ENCODE measurements around the gene CTNNA2. TPM values are rescaled to one million over a fixed set of nuclear protein-coding genes. Genes with fewer than 3 reads are reported as not detected.
A peak's percentile ranks its signal among the peaks of the same experiment; 100 is the strongest.

The CTNNA2 gene
- polyA plus RNA-seq, 4 donors = 0.27 to 2.8 (median 1.3) TPM; not detected in 1

DNA sequence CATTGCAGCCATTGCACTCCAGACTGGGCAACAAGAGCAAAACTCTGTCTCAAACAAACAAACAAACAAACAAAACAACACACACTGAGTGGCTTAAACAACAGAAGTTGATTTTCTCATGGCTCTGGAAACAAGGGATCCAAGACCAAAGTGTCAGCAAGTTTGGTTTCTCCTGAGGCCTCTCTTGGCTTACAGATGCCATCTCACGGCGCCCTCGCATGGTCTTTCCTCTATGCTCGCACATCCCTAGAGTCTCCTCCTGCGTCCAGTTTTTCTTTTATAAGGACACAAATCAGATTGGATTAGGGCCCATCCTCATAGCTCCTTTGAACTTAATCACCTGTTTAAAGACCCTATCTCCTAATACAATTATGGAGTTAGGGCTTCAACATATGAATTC, 925.1 kb downstream of the CTNNA2 start:
- no peaks in the 10 kb centered on the region for H3K9me3 ChIP-seq (ENCODE audit: control insufficient read depth in 2 of 2, insufficient read depth in 1 of 2, low read depth in 1 of 2, low read length in 1 of 2)
- no peak for DNase-seq
- 85 to 93% (median 93%) methylated on average over 5 of the region's 5 CpGs for WGBS, 3 donors
- FAIRE-seq = no peak
- no peaks in the 10 kb centered on the region for H3K27me3 ChIP-seq (ENCODE audit: control insufficient read depth in 3 of 3, insufficient read depth in 3 of 3, low read length in 3 of 3)
- no peaks in the 10 kb centered on the region for H3K36me3 ChIP-seq (ENCODE audit: control insufficient read depth in 3 of 3, insufficient read depth in 2 of 3, low read depth in 1 of 3, low read length in 3 of 3)
- no peak overlapping the region for H3K4me3 ChIP-seq (ENCODE audit: low read depth in 1 of 3, low read length in 3 of 3)
- H3K4me1 ChIP-seq (ENCODE audit: control insufficient read depth in 3 of 3, insufficient read depth in 2 of 3, low read depth in 1 of 3, low read length in 2 of 3) = peaks cover 0 to 3% (median 0%) of the 10 kb centered on the region in 3 donors
- H3K27ac ChIP-seq (ENCODE audit: low read depth in 1 of 3, low read length in 2 of 3) = no peak overlapping the region

GRCh38 chr2:80438686-80439085, 925.8 kb downstream of the CTNNA2 start:
- no peaks in the 10 kb centered on the region for H3K36me3 ChIP-seq (ENCODE audit: control insufficient read depth in 3 of 3, insufficient read depth in 2 of 3, low read depth in 1 of 3, low read length in 3 of 3)
- no peak overlapping the region for H3K4me3 ChIP-seq (ENCODE audit: low read depth in 1 of 3, low read length in 3 of 3)
- no peaks in the 10 kb centered on the region for H3K4me1 ChIP-seq (ENCODE audit: control insufficient read depth in 3 of 3, insufficient read depth in 2 of 3, low read depth in 1 of 3, low read length in 2 of 3)
- H3K27ac ChIP-seq (ENCODE audit: low read depth in 1 of 3, low read length in 2 of 3) = no peak overlapping the region
- DNase-seq = no peak
- H3K27me3 ChIP-seq (ENCODE audit: control insufficient read depth in 3 of 3, insufficient read depth in 3 of 3, low read length in 3 of 3) = no peaks in the 10 kb centered on the region
- 65 to 71% (median 71%) methylated on average over 2 of the region's 2 CpGs for WGBS, 3 donors
- FAIRE-seq = no peak
- no peaks in the 10 kb centered on the region for H3K9me3 ChIP-seq (ENCODE audit: control insufficient read depth in 2 of 2, insufficient read depth in 1 of 2, low read depth in 1 of 2, low read length in 1 of 2)

GRCh38 chr2:80454628-80455027, 941.8 kb downstream of the CTNNA2 start:
- DNase-seq = peak in 1 of 2 donors; percentile 3
- WGBS, 3 donors = 48 to 73% (median 63%) methylated on average over 7 of the region's 7 CpGs
- no peak for FAIRE-seq

GRCh38 chr2:80459028-80459427, 946.2 kb downstream of the CTNNA2 start:
- 73 to 81% (median 74%) methylated on average over 5 of the region's 5 CpGs for WGBS, 3 donors
- H3K27me3 ChIP-seq (ENCODE audit: control insufficient read depth in 3 of 3, insufficient read depth in 3 of 3, low read length in 3 of 3) = no peaks in the 10 kb centered on the region
- H3K27ac ChIP-seq (ENCODE audit: low read depth in 1 of 3, low read length in 2 of 3) = no peak overlapping the region
- H3K4me3 ChIP-seq (ENCODE audit: low read depth in 1 of 3, low read length in 3 of 3) = no peak overlapping the region
- FAIRE-seq (no peak), DNase-seq (no peak)
- no peaks in the 10 kb centered on the region for H3K9me3 ChIP-seq (ENCODE audit: control insufficient read depth in 2 of 2, insufficient read depth in 1 of 2, low read depth in 1 of 2, low read length in 1 of 2)
- H3K36me3 ChIP-seq (ENCODE audit: control insufficient read depth in 3 of 3, insufficient read depth in 2 of 3, low read depth in 1 of 3, low read length in 3 of 3) = no peaks in the 10 kb centered on the region
- no peaks in the 10 kb centered on the region for H3K4me1 ChIP-seq (ENCODE audit: control insufficient read depth in 3 of 3, insufficient read depth in 2 of 3, low read depth in 1 of 3, low read length in 2 of 3)

More at GRCh38 chr2:80454628-80455027, 941.8 kb downstream of the CTNNA2 start:
- no peaks in the 10 kb centered on the region for H3K36me3 ChIP-seq (ENCODE audit: control insufficient read depth in 3 of 3, insufficient read depth in 2 of 3, low read depth in 1 of 3, low read length in 3 of 3)
- H3K9me3 ChIP-seq (ENCODE audit: control insufficient read depth in 2 of 2, insufficient read depth in 1 of 2, low read depth in 1 of 2, low read length in 1 of 2) = no peaks in the 10 kb centered on the region
- H3K4me1 ChIP-seq (ENCODE audit: control insufficient read depth in 3 of 3, insufficient read depth in 2 of 3, low read depth in 1 of 3, low read length in 2 of 3) = no peaks in the 10 kb centered on the region
- no peak overlapping the region for H3K4me3 ChIP-seq (ENCODE audit: low read depth in 1 of 3, low read length in 3 of 3)
- no peak overlapping the region for H3K27ac ChIP-seq (ENCODE audit: low read depth in 1 of 3, low read length in 2 of 3)
- H3K27me3 ChIP-seq (ENCODE audit: control insufficient read depth in 3 of 3, insufficient read depth in 3 of 3, low read length in 3 of 3) = no peaks in the 10 kb centered on the region

- Histone ChIP-seq H3K36me3 (ENCODE audit: control insufficient read depth in 3 of 3, insufficient read depth in 2 of 3, low read depth in 1 of 3, low read length in 3 of 3) (no peaks in the 10 kb centered on the region), H3K4me3 (ENCODE audit: low read depth in 1 of 3, low read length in 3 of 3) (no peak overlapping the region), H3K4me1 (ENCODE audit: control insufficient read depth in 3 of 3, insufficient read depth in 2 of 3, low read depth in 1 of 3, low read length in 2 of 3) (no peaks in the 10 kb centered on the region), H3K9me3 (ENCODE audit: control insufficient read depth in 2 of 2, insufficient read depth in 1 of 2, low read depth in 1 of 2, low read length in 1 of 2) (no peaks in the 10 kb centered on the region), H3K27ac (ENCODE audit: low read depth in 1 of 3, low read length in 2 of 3) (no peak overlapping the region), H3K27me3 (ENCODE audit: control insufficient read depth in 3 of 3, insufficient read depth in 3 of 3, low read length in 3 of 3) (no peaks in the 10 kb centered on the region)
- no peak for FAIRE-seq
- no peak for DNase-seq
- WGBS, 3 donors = 39 to 65% (median 49%) methylated on average over 3 of the region's 3 CpGs
Observed at GRCh38 chr2:80461505-80462197, 948.8 kb downstream of the CTNNA2 start.

- Histone ChIP-seq H3K36me3 (ENCODE audit: control insufficient read depth in 3 of 3, insufficient read depth in 2 of 3, low read depth in 1 of 3, low read length in 3 of 3) (no peaks in the 10 kb centered on the region), H3K4me3 (ENCODE audit: low read depth in 1 of 3, low read length in 3 of 3) (no peak overlapping the region), H3K9me3 (ENCODE audit: control insufficient read depth in 2 of 2, insufficient read depth in 1 of 2, low read depth in 1 of 2, low read length in 1 of 2) (no peaks in the 10 kb centered on the region), H3K4me1 (ENCODE audit: control insufficient read depth in 3 of 3, insufficient read depth in 2 of 3, low read depth in 1 of 3, low read length in 2 of 3) (no peaks in the 10 kb centered on the region), H3K27ac (ENCODE audit: low read depth in 1 of 3, low read length in 2 of 3) (no peak overlapping the region), H3K27me3 (ENCODE audit: control insufficient read depth in 3 of 3, insufficient read depth in 3 of 3, low read length in 3 of 3) (no peaks in the 10 kb centered on the region)
- no peak for DNase-seq
- no peak for FAIRE-seq
- 62 to 71% (median 63%) methylated on average over 8 of the region's 8 CpGs for WGBS, 3 donors
Observed at GRCh38 chr2:80462654-80463053, 949.8 kb downstream of the CTNNA2 start.

DNA sequence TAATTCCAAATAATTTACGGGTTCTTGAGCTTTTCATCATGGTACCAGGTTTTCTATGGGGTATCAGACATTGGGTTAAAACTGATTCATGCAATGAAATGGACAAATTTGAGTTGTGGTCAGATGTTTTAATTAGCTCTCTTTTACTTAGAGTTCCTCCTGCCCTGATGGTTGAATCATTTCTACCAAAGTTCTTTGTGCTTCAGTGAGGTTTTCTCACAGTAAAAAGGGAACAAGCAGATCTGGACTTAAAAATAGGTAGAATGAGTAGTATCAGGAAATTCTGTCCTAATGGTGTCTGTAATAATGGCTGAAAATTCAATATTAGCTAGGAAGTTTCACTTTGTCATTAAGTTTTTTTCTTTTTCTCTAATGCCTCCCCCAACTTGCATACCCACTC, 951.4 kb downstream of the CTNNA2 start:
- no peaks in the 10 kb centered on the region for H3K9me3 ChIP-seq (ENCODE audit: control insufficient read depth in 2 of 2, insufficient read depth in 1 of 2, low read depth in 1 of 2, low read length in 1 of 2)
- WGBS, 3 donors = 36 to 81% (median 59%) methylated on average over 1 of the region's 1 CpG
- DNase-seq (no peak), FAIRE-seq (no peak)
- no peaks in the 10 kb centered on the region for H3K4me1 ChIP-seq (ENCODE audit: control insufficient read depth in 3 of 3, insufficient read depth in 2 of 3, low read depth in 1 of 3, low read length in 2 of 3)
- H3K27ac ChIP-seq (ENCODE audit: low read depth in 1 of 3, low read length in 2 of 3) = no peak overlapping the region
- no peak overlapping the region for H3K4me3 ChIP-seq (ENCODE audit: low read depth in 1 of 3, low read length in 3 of 3)
- no peaks in the 10 kb centered on the region for H3K36me3 ChIP-seq (ENCODE audit: control insufficient read depth in 3 of 3, insufficient read depth in 2 of 3, low read depth in 1 of 3, low read length in 3 of 3)
- no peaks in the 10 kb centered on the region for H3K27me3 ChIP-seq (ENCODE audit: control insufficient read depth in 3 of 3, insufficient read depth in 3 of 3, low read length in 3 of 3)

DNA sequence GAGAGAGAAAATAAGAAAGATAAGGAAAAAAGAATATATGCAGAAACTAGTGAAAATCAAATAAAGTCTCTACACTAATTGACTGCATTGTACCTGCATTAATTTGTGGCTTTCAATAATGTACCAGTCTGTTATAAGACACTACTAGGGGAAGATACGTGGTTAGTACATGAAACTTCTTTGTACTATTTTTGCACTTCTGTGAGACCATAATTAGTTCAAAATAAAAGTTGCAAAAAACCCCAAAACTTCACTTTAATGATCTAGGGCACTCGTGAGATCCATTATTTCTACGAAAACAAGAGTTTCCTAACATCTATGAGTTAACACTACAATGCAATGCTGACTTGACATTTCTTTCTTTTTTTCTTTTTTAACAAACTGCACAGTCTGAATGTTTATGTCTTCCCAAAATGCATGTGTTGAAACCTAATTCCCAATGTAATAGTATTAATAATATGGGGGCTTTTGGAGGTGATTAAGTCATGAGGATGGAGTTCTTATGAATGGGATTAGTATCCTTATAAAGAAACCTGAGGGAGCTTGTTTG, 954.5 kb downstream of the CTNNA2 start:
- H3K36me3 ChIP-seq (ENCODE audit: control insufficient read depth in 3 of 3, insufficient read depth in 2 of 3, low read depth in 1 of 3, low read length in 3 of 3) = no peaks in the 10 kb centered on the region
- WGBS, 3 donors = 65 to 75% (median 66%) methylated on average over 3 of the region's 3 CpGs
- no peak overlapping the region for H3K4me3 ChIP-seq (ENCODE audit: low read depth in 1 of 3, low read length in 3 of 3)
- FAIRE-seq = no peak
- H3K27me3 ChIP-seq (ENCODE audit: control insufficient read depth in 3 of 3, insufficient read depth in 3 of 3, low read length in 3 of 3) = no peaks in the 10 kb centered on the region
- no peak for DNase-seq
- no peaks in the 10 kb centered on the region for H3K9me3 ChIP-seq (ENCODE audit: control insufficient read depth in 2 of 2, insufficient read depth in 1 of 2, low read depth in 1 of 2, low read length in 1 of 2)
- no peak overlapping the region for H3K27ac ChIP-seq (ENCODE audit: low read depth in 1 of 3, low read length in 2 of 3)
- no peaks in the 10 kb centered on the region for H3K4me1 ChIP-seq (ENCODE audit: control insufficient read depth in 3 of 3, insufficient read depth in 2 of 3, low read depth in 1 of 3, low read length in 2 of 3)

DNA sequence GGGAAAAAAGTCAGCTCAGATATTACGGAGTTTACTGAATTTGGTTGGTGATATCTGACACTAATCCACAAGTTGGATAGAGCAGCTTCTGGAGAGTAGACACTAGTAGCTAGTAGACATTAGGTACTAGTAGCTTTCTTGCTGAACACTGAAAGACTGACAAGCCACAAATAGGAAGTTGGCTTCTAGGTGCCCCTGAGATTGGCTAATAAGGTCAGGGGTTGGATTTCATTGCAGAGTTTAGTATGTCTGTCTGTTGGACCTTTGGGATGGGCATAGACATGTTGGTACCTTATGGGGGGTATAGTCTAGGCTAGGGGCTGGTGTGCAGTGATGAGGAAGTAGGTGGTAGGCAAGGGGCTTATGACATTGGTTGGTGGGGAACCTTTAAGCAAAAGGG, 956.6 kb downstream of the CTNNA2 start:
- Histone ChIP-seq H3K36me3 (ENCODE audit: control insufficient read depth in 3 of 3, insufficient read depth in 2 of 3, low read depth in 1 of 3, low read length in 3 of 3) (no peaks in the 10 kb centered on the region), H3K27ac (ENCODE audit: low read depth in 1 of 3, low read length in 2 of 3) (no peak overlapping the region), H3K27me3 (ENCODE audit: control insufficient read depth in 3 of 3, insufficient read depth in 3 of 3, low read length in 3 of 3) (no peaks in the 10 kb centered on the region), H3K4me3 (ENCODE audit: low read depth in 1 of 3, low read length in 3 of 3) (no peak overlapping the region), H3K4me1 (ENCODE audit: control insufficient read depth in 3 of 3, insufficient read depth in 2 of 3, low read depth in 1 of 3, low read length in 2 of 3) (no peaks in the 10 kb centered on the region), H3K9me3 (ENCODE audit: control insufficient read depth in 2 of 2, insufficient read depth in 1 of 2, low read depth in 1 of 2, low read length in 1 of 2) (no peaks in the 10 kb centered on the region)
- 80 to 87% (median 83%) methylated on average over 1 of the region's 1 CpG for WGBS, 3 donors
- DNase-seq = no peak
- FAIRE-seq = no peak

Measured in small intestine (tissue), 7 donors.